Endometrium (tissue), 2 donors: ENCODE measurements around the gene RUNX2.
A peak's percentile ranks its signal among the peaks of the same experiment; 100 is the strongest.
"Not testable (repeated sequence)": the region's sequence is repeated elsewhere in the genome, so short reads cannot be mapped to it uniquely, and the experiment has no call there.

Experiments used
- FAIRE-seq: peaks from 2 replicates; lab custom pipeline; 2012; peaks lifted over from hg19 to GRCh38; lab: Jason Lieb, UNC
- donor health status: control.
- donor health status: control.

Gene RUNX2

DNA sequence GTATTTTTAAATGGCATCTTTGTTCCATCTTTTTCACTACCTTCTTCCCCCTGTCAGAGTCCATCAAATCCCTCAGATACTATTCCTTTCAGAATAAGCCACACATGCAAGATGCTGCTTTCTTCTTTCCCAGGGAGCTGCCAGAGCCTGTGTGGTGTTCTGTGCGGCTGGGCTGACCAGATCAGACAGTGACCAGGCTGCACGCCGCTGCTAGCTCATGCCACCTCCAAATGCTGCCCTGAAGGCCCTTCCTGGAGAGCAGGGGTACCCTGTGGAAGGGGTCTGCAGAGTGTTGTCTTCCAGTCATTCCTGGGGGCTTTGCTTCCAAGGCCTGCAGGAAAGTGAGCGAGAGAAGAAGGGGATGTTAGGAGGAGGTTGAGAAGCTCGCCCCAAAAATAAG is 228.7 kb downstream of the RUNX2 start:
- FAIRE-seq = no peak

DNA sequence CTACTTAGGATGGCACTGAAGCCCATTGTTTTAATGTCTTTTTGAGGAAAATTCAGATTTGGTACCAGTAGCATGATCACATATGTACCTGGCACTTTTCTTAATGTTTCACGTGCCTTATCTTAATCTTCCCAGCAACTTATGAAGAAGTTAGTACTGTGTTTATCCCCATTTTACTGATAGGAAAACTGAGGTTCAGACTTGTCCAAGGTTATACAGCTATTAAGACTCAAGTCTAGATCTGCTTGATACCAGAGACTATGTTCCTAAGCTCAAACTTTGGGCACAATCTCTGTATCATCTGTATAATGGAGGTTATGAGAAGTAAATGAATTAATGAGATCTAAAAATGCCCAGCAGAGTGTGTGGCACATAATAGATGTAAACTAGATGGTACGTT is 229.3 kb downstream of the RUNX2 start:
- FAIRE-seq = no peak

- FAIRE-seq = no peak
Measured at GRCh38 chr6:45558858-45559257, 230.7 kb downstream of the RUNX2 start.

- FAIRE-seq = not testable (repeated sequence)
Measured at GRCh38 chr6:45560321-45560820, 232.2 kb downstream of the RUNX2 start.

DNA sequence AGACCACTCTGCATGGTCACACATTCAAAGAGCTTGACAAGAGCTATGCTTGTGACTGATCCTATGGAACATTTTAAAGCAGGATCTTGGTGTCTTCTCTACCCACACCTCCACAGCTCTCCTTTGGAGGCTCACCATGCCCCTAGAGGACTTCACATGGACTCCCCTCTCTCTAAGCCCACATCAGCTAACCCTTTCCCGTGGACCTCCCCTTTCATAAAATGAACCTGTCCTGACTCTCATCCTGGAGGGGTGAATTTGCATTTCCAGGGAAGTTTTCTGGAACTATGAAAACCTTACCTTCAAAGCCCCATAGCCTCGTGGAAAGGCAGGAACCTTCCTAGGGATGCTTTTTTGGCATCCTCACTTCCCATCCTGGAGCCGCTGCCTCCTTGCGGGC is 234.0 kb downstream of the RUNX2 start:
- FAIRE-seq = no peak

- FAIRE-seq = no peak
Measured at GRCh38 chr6:45563041-45563440, 234.9 kb downstream of the RUNX2 start.

- no peak for FAIRE-seq
Measured at GRCh38 chr6:45563844-45564243, 235.7 kb downstream of the RUNX2 start.

DNA sequence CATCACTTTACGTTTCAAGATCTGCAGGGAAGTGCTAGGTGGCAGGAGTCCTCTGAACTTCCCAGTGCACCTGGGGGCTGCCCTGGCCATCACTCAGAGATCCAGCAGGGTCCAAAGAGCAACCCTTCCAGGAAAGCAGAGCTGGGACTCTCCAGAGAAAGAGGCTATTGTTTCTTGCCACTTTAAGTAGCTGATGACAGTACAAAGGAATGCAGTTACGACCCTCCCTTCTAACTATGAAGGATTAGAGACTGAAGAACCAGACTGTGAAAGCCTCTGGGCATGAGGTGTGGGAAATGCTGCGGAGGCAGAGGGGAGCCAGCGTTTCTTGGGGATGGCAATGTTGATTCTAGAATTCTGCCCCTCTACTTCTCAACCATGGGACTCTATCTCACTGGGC is 238.8 kb downstream of the RUNX2 start:
- FAIRE-seq = no peak

DNA sequence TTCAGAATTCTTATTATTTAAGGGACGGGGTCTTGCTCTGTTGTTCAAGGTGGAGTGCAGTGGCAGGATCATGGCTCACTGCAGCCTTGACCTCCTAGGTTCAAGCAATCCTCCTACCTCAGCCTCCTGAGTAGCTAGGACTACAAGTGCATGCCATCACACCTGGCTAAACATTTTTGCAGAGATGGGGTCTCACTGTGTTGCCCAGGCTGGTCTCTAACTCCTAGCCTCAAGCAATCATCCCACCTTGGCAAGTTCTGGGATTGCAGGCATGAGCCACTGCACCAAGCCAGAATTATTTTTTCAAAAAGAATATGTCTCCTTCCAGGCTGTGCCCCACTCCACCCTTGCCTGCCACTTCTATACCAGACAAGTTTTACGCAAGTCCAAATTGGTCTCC is 239.7 kb downstream of the RUNX2 start:
- FAIRE-seq = no peak

- FAIRE-seq = no peak
Measured at GRCh38 chr6:45568626-45569025, 240.5 kb downstream of the RUNX2 start.

GRCh38 chr6:45569210-45569945 is 241.2 kb downstream of the RUNX2 start:
- FAIRE-seq = no peak

DNA sequence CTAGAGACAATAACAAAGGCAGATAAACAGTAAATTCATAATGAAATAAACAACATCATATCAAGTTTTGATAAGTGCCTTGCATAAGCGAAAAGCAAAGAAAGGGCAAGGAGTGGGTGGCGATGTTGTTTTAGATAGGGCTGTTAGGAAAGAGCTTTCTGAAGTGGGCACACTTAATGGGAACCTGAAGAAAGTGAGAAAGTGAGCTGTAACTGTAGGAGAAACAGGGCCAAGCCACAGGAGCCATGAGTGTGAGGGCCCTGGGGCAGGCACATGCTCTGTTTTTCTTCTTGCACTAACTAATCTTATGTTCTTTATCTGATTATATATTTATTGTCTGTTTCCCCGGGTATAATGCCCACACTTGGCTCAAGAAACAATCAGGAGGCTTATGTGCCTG is 243.0 kb downstream of the RUNX2 start:
- FAIRE-seq = no peak

DNA sequence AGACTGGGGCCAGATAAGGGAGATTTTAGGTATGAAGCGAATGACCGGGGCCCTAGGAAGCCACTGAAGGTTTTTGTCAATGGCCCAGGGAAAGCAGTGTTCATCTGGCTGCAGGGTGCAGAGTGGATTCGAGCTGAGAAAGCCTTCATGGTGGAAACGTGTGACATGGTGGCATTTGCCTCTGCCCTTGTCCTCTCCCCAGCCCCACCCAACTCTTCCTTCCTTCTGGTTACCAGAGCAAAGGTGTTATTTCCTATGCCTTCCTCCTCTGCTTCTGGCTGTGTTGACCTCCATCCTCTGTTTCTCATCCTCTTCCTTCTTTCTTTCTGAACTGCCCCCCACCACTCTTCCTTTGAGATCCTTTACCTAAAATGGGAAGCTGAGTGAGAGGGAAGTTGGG is 244.7 kb downstream of the RUNX2 start:
- no peak for FAIRE-seq

DNA sequence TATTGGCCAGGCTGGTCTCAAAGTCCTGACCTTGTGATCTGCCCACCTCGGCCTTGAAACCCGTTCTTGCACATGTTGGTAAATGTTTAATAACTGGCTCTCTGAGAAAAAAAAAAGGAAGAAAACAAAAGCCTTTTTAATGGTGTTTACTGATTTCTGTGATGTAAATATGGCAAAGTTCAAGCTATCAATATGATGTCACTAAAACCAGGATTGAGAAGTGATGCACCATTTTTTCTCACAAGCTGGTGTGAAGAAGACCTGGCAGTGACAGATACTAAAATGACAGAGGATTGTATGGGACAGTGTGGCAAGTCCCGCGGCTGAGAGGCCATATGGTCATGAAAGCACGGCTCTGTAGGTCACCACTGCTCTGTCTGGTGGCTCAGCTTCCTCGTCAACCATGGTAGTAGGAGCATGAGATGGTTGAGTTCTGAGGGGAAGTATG is 245.9 kb downstream of the RUNX2 start:
- FAIRE-seq = no peak

GRCh38 chr6:45574885-45575284 is 246.8 kb downstream of the RUNX2 start:
- FAIRE-seq = no peak

GRCh38 chr6:45576648-45577624 is 248.8 kb downstream of the RUNX2 start:
- FAIRE-seq = no peak

DNA sequence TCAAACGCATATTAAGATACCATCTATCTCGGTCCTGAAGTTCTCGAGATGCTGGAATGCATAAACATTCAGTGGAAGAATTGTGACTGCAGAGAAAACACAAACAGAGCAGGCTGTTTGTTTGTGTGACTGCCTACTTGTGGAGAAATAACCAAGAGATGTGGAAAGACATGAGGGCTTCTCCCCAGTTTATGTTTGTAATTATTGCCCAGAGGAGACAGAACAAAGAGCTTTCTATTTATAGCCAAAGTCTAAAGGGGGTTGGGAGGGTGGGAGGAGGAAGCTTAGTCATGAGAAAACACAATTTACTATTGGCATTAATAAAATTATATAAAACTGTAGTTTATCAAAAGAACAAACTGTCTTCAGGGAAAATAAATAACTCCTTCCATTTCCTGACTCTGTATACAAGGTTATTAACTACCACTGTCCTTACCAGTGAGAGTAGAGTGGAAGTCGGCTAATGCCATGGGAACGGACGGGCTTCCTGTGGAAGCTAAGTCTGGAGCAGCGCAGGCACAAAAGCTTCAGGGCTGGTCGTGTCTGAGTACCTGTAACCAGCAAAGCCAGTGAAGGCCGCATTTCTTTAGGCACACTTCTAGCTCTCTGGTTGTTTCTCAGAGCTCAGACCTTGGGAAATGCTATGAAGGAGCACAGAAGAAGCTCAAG is 249.8 kb downstream of the RUNX2 start:
- FAIRE-seq = peak; percentile 90

- FAIRE-seq = no peak
Measured at GRCh38 chr6:45584127-45584526, 256.0 kb downstream of the RUNX2 start.

- FAIRE-seq = no peak
Measured at GRCh38 chr6:45586216-45587171, 258.4 kb downstream of the RUNX2 start.

DNA sequence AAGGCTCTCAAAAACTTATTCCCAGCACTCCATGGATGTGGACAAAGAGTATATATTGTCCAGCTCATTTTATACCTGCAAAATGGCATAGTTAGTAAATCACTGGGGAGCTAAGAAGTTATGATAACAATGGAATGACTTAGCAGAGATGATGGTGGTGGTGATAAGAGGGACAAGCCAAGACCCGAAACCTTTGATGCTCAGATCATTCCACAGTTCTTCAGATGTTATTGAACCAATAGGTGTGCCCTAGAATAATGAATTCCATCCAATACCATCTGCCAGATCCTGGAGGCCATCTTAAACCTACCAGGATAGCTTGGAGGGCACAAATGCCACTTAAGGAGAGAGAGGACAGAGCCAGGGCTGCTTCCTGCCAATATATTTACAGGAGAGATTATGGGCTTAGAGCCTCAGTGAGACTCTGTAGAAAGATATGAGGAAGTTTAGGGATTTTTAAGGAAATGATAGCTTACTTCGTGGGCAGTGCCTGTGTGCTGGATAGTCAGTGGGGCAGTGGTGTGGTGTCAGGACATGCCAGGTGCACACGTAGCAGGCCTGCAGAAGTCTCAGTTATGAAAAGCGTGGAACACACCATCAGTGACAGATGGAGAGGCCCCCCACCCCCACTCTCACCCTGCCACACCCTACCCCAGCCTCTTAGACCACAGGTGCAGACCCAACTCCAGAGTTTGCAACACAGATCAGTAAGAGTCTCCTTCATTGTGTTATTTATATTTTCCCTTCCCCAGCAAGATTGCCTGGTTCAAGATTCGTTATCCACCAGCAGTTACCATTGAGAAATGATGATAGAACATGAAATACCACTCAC is 259.3 kb downstream of the RUNX2 start:
- no peak for FAIRE-seq
